HepG2 (cell line): ENCODE measurements around the gene PTGIS. TPM values are rescaled to one million over a fixed set of nuclear protein-coding genes. Genes with fewer than 3 reads are reported as not detected.

Experiments used
- ATAC-seq: fragments of 200-7000 bp; cut with Tn5 transposase; 3 replicates; pipeline ENCODE4 v1.9.1; 2020; ENCODE audit warnings: mild to moderate bottlenecking, moderate library complexity
- BruUV-seq: library from RNA; stranded (reverse); fragments of 400-500 nt; replicated peaks from 2 replicates; lab custom pipeline; 2021; lab: Mats Ljungman, UMichigan
- CTCF ChIA-PET: fragments of 300-600 bp; formaldehyde crosslinking; extraction: SDS; loops from one replicate; lab custom pipeline; 2021; ENCODE audit warnings: low total read pairs, inconsistent platforms, low intra/inter-chr PET ratio; lab: Yijun Ruan, JAX
- POLR2A ChIA-PET: fragments of 350-600 bp; sonication (Branson Sonifier 250); formaldehyde crosslinking; loops from one replicate; lab custom pipeline; 2020; ENCODE audit warnings: antibody characterized with exemption, inconsistent platforms; lab: Yijun Ruan, JAX
- DNase-seq: peaks from one replicate; pipeline ENCODE4 v3.0.0-alpha.2; 2015; ENCODE audit warnings: low spot score
- FAIRE-seq: peaks from 3 replicates; lab custom pipeline; 2011; peaks lifted over from hg19 to GRCh38; lab: Jason Lieb, UNC
- H2AFZ ChIP-seq: one replicate; pipeline ENCODE4 v1.6.1; 2011; ENCODE audit warnings: low read length, inconsistent platforms
- H3K27ac ChIP-seq: fragments of 300-600 bp; 3 replicates; pipeline ENCODE4 v1.8.0; 2011; ENCODE audit warnings: mixed run types, mild to moderate bottlenecking, mixed read lengths, low read length, inconsistent platforms; ENCODE audit not compliant: insufficient read depth; ENCODE audit errors: extremely low read length
- H3K27me3 ChIP-seq, 2 experiments: fragments of 200-600 bp in 1 of 2; 2 replicates in 1 of 2; 3 replicates in 1 of 2; pipeline versions ENCODE4 v1.6.0 to v1.8.0; 2011; ENCODE audit warnings: low read length in 2 of 2, mild to moderate bottlenecking in 2 of 2, moderate library complexity in 2 of 2, inconsistent platforms in 1 of 2; ENCODE audit not compliant: insufficient read depth in 2 of 2, control insufficient read depth in 1 of 2
- H3K36me3 ChIP-seq, 2 experiments: fragments of 200-600 bp in 1 of 2; replicated peaks in 1 of 2; 2 replicates in 1 of 2; 3 replicates in 1 of 2; pipeline versions ENCODE4 v1.5.1 to v1.8.0; 2011; ENCODE audit warnings: low read length in 2 of 2, inconsistent platforms in 1 of 2; ENCODE audit not compliant: insufficient read depth in 2 of 2, control insufficient read depth in 1 of 2
- H3K4me1 ChIP-seq: 2 replicates; pipeline ENCODE4 v1.5.1; 2012; ENCODE audit warnings: low read length, inconsistent platforms; ENCODE audit not compliant: insufficient read depth
- H3K4me2 ChIP-seq: 2 replicates; pipeline ENCODE4 v1.6.0; 2011; ENCODE audit warnings: low read depth, low read length, inconsistent platforms
- H3K4me3 ChIP-seq, 3 experiments: fragments of 200-600 bp in 1 of 3; sonication (generic), shearing (Covaris generic) in 1 of 3; replicated peaks in 1 of 3; 2 replicates each; pipeline ENCODE4 v1.5.1; 2011 to 2016; ENCODE audit warnings: low read length in 3 of 3, inconsistent platforms in 2 of 3, low read depth in 2 of 3, mild to moderate bottlenecking in 2 of 3, control low read depth in 1 of 3, mixed read lengths in 1 of 3; ENCODE audit not compliant: insufficient read depth in 1 of 3
- H3K79me2 ChIP-seq: one replicate; pipeline ENCODE4 v1.6.1; 2011; ENCODE audit warnings: low read length, inconsistent platforms; ENCODE audit not compliant: insufficient read depth
- H3K9ac ChIP-seq: 2 replicates; pipeline ENCODE4 v1.6.0; 2011; ENCODE audit warnings: mild to moderate bottlenecking, low read depth, low read length, inconsistent platforms; ENCODE audit not compliant: insufficient read depth
- H3K9me3 ChIP-seq: 2 replicates; pipeline ENCODE4 v1.5.1; 2012; ENCODE audit warnings: mild to moderate bottlenecking, low read length
- H4K20me1 ChIP-seq: 2 replicates; pipeline ENCODE4 v1.6.0; 2011; ENCODE audit warnings: inconsistent platforms, mild to moderate bottlenecking, low read length, moderate library complexity; ENCODE audit not compliant: insufficient read depth
- EP300 ChIP-seq, 3 experiments: sonication (generic) in 1 of 3; formaldehyde crosslinking in 1 of 3; IDR thresholded peaks; 2 replicates each; pipeline versions ENCODE4 v1.5.1 to v1.6.1; 2011 to 2020; ENCODE audit warnings: low read depth in 2 of 3, low read length in 2 of 3, borderline replicate concordance in 1 of 3, improper control_type of control experiment in 1 of 3, mild to moderate bottlenecking in 1 of 3, missing genetic modification reagents in 1 of 3, moderate library complexity in 1 of 3
- MBD4 ChIP-seq: IDR thresholded peaks from 2 replicates; pipeline ENCODE4 v1.6.1; 2012; ENCODE audit warnings: low read length, inconsistent platforms, borderline replicate concordance
- MTA3 ChIP-seq: sonication (generic); formaldehyde crosslinking; IDR thresholded peaks from 2 replicates; pipeline ENCODE4 v1.4.0; 2020; ENCODE audit warnings: missing genetic modification reagents
- NCOA5 ChIP-seq: sonication (generic); formaldehyde crosslinking; IDR thresholded peaks from 2 replicates; pipeline ENCODE4 v1.4.0; 2020; ENCODE audit warnings: missing genetic modification reagents
- PHF21A ChIP-seq: sonication (generic); formaldehyde crosslinking; IDR thresholded peaks from 2 replicates; pipeline ENCODE4 v1.5.0; 2020; ENCODE audit warnings: mild to moderate bottlenecking, missing genetic modification reagents
- SNAPC5 ChIP-seq: sonication (generic); formaldehyde crosslinking; IDR thresholded peaks from 2 replicates; pipeline ENCODE4 v1.8.1; 2023; ENCODE audit warnings: mild to moderate bottlenecking, missing genetic modification reagents, borderline replicate concordance
- SSRP1 ChIP-seq: IDR thresholded peaks from 2 replicates; pipeline ENCODE4 v1.6.1; 2016; ENCODE audit warnings: control low read depth
- ZNF282 ChIP-seq: fragments of 450-650 bp; IDR thresholded peaks from 2 replicates; pipeline ENCODE4 v1.6.1; 2018; ENCODE audit not compliant: partially characterized antibody
- ZNF589 ChIP-seq: sonication (generic); formaldehyde crosslinking; conservative IDR thresholded peaks from 2 replicates; pipeline ENCODE4 v1.8.0; 2022; ENCODE audit warnings: mild to moderate bottlenecking, moderate library complexity, missing genetic modification reagents
- ZNF597 ChIP-seq: sonication (generic); formaldehyde crosslinking; IDR thresholded peaks from 2 replicates; pipeline ENCODE4 v1.5.0; 2020; ENCODE audit warnings: missing genetic modification reagents
- ZNF780A ChIP-seq: sonication (generic); formaldehyde crosslinking; IDR thresholded peaks from 2 replicates; pipeline ENCODE4 v1.8.0; 2022; ENCODE audit warnings: mild to moderate bottlenecking, missing genetic modification reagents, moderate library complexity
- WGBS: methylation state at CpG from one replicate; pipeline ENCODE4 v1.1.6; 2017; ENCODE audit warnings: low lambda C conversion rate; 5-methylcytosine and 5-hydroxymethylcytosine counted together
- in situ Hi-C: cut with HindIII; loops from 2 replicates; pipeline ENCODE4 v1.10.0; 2017; ENCODE audit warnings: low pct_unique_long_range_greater_than_20kb; ENCODE audit not compliant: extremely low pct_ligation_motif_present
- intact Hi-C: fragments of 100-400 bp; cut with micrococcal nuclease; formaldehyde crosslinking; loops from one replicate; pipeline ENCODE4 v1.10.0; 2022; ENCODE audit not compliant: unreplicated experiment
- polyA plus RNA-seq, 8 experiments: library from polyadenylated mRNA; depleted of rRNA in 3 of 8; stranded (reverse) in 7 of 8; unstranded in 1 of 8; fragments of >200 nt; fragmentation: Illumina TruSeq in 4 of 8; extraction: Trizol in 4 of 8; gene quantifications; 2 replicates each; pipeline versions ENCODE4 v1.2.1 to v1.2.3, GENCODE V29; 2011 to 2016; ENCODE audit warnings: low read depth in 4 of 8, missing spikeins in 1 of 8, mixed read lengths in 1 of 8; ENCODE audit not compliant: insufficient read depth in 1 of 8
- total RNA-seq, 5 experiments: library from RNA; depleted of rRNA; stranded (reverse); fragments of >200 nt; fragmentation: Illumina TruSeq; extraction: Trizol; gene quantifications; 2 replicates each; pipeline ENCODE4 v1.2.3, GENCODE V29; 2016; ENCODE audit warnings: low read depth in 1 of 5

PTGIS gene
- total and polyA plus RNA-seq, 2 of the 13 experiments (the other 11 are each of a cell fraction or from before 2014, with no cell fraction given) = not detected

- no peaks in the 10 kb centered on the region for H3K36me3 ChIP-seq
- TF ChIP-seq NCOA5 (CRISPR knock-in tag) = no peak
- TF ChIP-seq MBD4 = no peak
- TF ChIP-seq SNAPC5 (CRISPR knock-in tag) = no peak
- no peak for TF ChIP-seq MTA3 (CRISPR knock-in tag)
- no peak for TF ChIP-seq SSRP1 (CRISPR knock-in tag)
- TF ChIP-seq ZNF589 (CRISPR knock-in tag) = no peak
- no peak for TF ChIP-seq ZNF597
- TF ChIP-seq ZNF282 = no peak
- no peak for TF ChIP-seq EP300 (IDR thresholded peaks at IDR 0.05; ENCODE audit: low read depth in 2 of 2, low read length in 2 of 2)
- TF ChIP-seq EP300 (CRISPR knock-in tag; IDR thresholded peaks at IDR 0.05; ENCODE audit: borderline replicate concordance) = no peak
- no peak for TF ChIP-seq ZNF780A
- no peak for TF ChIP-seq PHF21A
- TF ChIP-seq, all 625 proteins: peak for 0
- no peak for ATAC-seq
- H3K9me3 ChIP-seq = no peaks in the 10 kb centered on the region
- no TSS peak for BruUV-seq
- no peak overlapping the region for H3K9ac ChIP-seq
- peaks cover 2 to 34% of the 10 kb centered on the region in 2 experiments; a peak in 2 of 5 replicates for H3K27me3 ChIP-seq
- H4K20me1 ChIP-seq = no peaks in the 10 kb centered on the region
- in situ Hi-C loops (no loop called here), intact Hi-C loops (no loop called here)
- no peak for DNase-seq
- no peak overlapping the region for H3K4me2 ChIP-seq
- no peak overlapping the region for H3K4me3 ChIP-seq
- 1% methylated on average over 5 of the region's 5 CpGs for WGBS
- FAIRE-seq = no peak
- H2AFZ ChIP-seq = no peak overlapping the region
- POLR2A ChIA-PET = no interaction called here
- CTCF ChIA-PET = interaction anchor here (1.2 kb wide), 1 partner anchor 185 kb away, joined by 3 read pairs; no protein-coding TSS in a partner anchor
- H3K27ac ChIP-seq = no peak overlapping the region
- H3K4me1 ChIP-seq = no peaks in the 10 kb centered on the region
- H3K79me2 ChIP-seq = no peaks in the 10 kb centered on the region
Measured at GRCh38 chr20:49518576-49518975, 49.4 kb downstream of the PTGIS start.
